Bronchial epithelial cell (primary cell): Measurements from ENCODE around the gene SEZ6L2. TPM values are rescaled to one million over a fixed set of nuclear protein-coding genes. Genes with fewer than 3 reads are reported as not detected.

Experiments
- DNase-seq: peaks from one replicate; pipeline ENCODE4 v3.0.0-alpha.2; 2010; ENCODE audit warnings: low read depth
- FAIRE-seq: peaks from 2 replicates; lab custom pipeline; 2011; peaks lifted over from hg19 to GRCh38; lab: Jason Lieb, UNC
- H3K27me3 ChIP-seq: 2 replicates; pipeline ENCODE4 v1.5.1; 2011; ENCODE audit warnings: low read length; ENCODE audit not compliant: control insufficient read depth, insufficient read depth
- H3K36me3 ChIP-seq: 2 replicates; pipeline ENCODE4 v1.5.1; 2011; ENCODE audit warnings: low read length; ENCODE audit not compliant: control insufficient read depth, insufficient read depth
- H3K4me3 ChIP-seq: 2 replicates; pipeline ENCODE4 v1.5.1; 2011; ENCODE audit warnings: mild to moderate bottlenecking, low read depth, low read length, control low read depth
- CTCF ChIP-seq: IDR thresholded peaks from 2 replicates; pipeline ENCODE4 v1.5.1; 2011; ENCODE audit warnings: mild to moderate bottlenecking, moderate library complexity, low read length, control low read depth, inconsistent platforms; ENCODE audit not compliant: insufficient read depth, severe bottlenecking
- total RNA-seq: library from RNA; depleted of rRNA; stranded (reverse); fragments of >200 nt; gene quantifications from 2 replicates; pipeline ENCODE4 v1.2.1, GENCODE V29; 2014

Gene SEZ6L2
- total RNA-seq, 1 donor from 2014 or later: 2.9 TPM

- TF ChIP-seq CTCF: no peak
Measured at GRCh38 chr16:29900102-29900887, 945 bp upstream of the SEZ6L2 start, which contains the start of gene ASPHD1. ASPHD1 (plus strand) TSS chr16:29900488; CDS start chr16:29900972, 484 bp downstream.

GRCh38 chr16:29898804-29899515, 390 bp downstream of the SEZ6L2 start:
- DNase-seq (no peak), FAIRE-seq (no peak)
- no peaks in the 10 kb centered on the region for H3K27me3 ChIP-seq
- no peaks in the 10 kb centered on the region for H3K36me3 ChIP-seq
- TF ChIP-seq CTCF: no peak
- H3K4me3 ChIP-seq: peak overlapping the region; percentile 52

More at GRCh38 chr16:29900102-29900887, 945 bp upstream of the SEZ6L2 start, which contains the start of gene ASPHD1:
- H3K4me3 ChIP-seq: peak within 1 kb of the TSS; percentile 52
- DNase-seq (peak; percentile 78), FAIRE-seq (no peak)
- H3K36me3 ChIP-seq: no peaks in the 10 kb centered on the region
- no peaks in the 10 kb centered on the region for H3K27me3 ChIP-seq

GRCh38 chr16:29898135-29898803, 1.1 kb downstream of the SEZ6L2 start:
- Histone ChIP-seq H3K36me3 (no peaks in the 10 kb centered on the region), H3K4me3 (peak overlapping the region; percentile 52), H3K27me3 (no peaks in the 10 kb centered on the region)
- no peak for TF ChIP-seq CTCF
- no peak for DNase-seq
- FAIRE-seq: no peak

- no peak for TF ChIP-seq CTCF
- no peaks in the 10 kb centered on the region for H3K36me3 ChIP-seq
- H3K4me3 ChIP-seq: no peak overlapping the region
- H3K27me3 ChIP-seq: no peaks in the 10 kb centered on the region
- FAIRE-seq: no peak
- no peak for DNase-seq
Measured at GRCh38 chr16:29897333-29897732, 2.0 kb downstream of the SEZ6L2 start.

GRCh38 chr16:29896841-29897240, 2.5 kb downstream of the SEZ6L2 start:
- no peak for TF ChIP-seq CTCF

More at GRCh38 chr16:29896841-29897240, 2.5 kb downstream of the SEZ6L2 start:
- H3K4me3 ChIP-seq: no peak overlapping the region
- no peaks in the 10 kb centered on the region for H3K36me3 ChIP-seq
- no peak for FAIRE-seq
- no peak for DNase-seq
- H3K27me3 ChIP-seq: no peaks in the 10 kb centered on the region
